ENCODE results near the gene PHACTR3. TPM values are rescaled to one million over a fixed set of nuclear protein-coding genes. Genes with fewer than 3 reads are reported as not detected.

PHACTR3 gene
- total RNA-seq, 4 donors from 2014 or later = 0.26 to 3.2 (median 0.57) TPM

DNA sequence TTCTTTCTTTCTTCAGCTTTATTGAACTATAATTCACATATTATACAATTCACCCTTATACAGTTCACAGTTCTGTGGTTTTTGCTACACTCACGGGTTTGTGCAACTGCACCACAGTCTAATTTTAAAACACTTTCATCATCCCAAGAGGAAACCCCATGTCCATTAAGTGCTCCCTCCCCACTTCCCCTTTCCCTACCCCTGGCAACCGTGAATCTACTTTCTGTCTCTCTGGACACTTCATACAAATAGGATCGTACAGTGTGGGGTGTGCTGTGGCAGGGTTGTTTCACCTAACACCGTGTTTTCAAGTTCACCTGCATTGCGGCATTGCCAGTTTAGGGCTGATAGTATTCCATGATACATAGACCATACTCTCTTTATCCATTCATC is 118.8 kb downstream of the PHACTR3 start:
- no peak for DNase-seq
- Histone ChIP-seq H3K27me3 (no peaks in the 10 kb centered on the region), H3K4me3 (no peak overlapping the region), H3K36me3 (no peaks in the 10 kb centered on the region), H3K4me1 (no peaks in the 10 kb centered on the region), H3K9me3 (no peaks in the 10 kb centered on the region), H3K27ac (no peak overlapping the region)
- intact Hi-C loops (cut with DNase I; ENCODE audit: low total_unique reads) = no loop called here
- TF ChIP-seq, protein P1, sequence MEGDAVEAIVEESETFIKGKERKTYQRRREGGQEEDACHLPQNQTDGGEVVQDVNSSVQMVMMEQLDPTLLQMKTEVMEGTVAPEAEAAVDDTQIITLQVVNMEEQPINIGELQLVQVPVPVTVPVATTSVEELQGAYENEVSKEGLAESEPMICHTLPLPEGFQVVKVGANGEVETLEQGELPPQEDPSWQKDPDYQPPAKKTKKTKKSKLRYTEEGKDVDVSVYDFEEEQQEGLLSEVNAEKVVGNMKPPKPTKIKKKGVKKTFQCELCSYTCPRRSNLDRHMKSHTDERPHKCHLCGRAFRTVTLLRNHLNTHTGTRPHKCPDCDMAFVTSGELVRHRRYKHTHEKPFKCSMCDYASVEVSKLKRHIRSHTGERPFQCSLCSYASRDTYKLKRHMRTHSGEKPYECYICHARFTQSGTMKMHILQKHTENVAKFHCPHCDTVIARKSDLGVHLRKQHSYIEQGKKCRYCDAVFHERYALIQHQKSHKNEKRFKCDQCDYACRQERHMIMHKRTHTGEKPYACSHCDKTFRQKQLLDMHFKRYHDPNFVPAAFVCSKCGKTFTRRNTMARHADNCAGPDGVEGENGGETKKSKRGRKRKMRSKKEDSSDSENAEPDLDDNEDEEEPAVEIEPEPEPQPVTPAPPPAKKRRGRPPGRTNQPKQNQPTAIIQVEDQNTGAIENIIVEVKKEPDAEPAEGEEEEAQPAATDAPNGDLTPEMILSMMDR (IDR thresholded peaks at IDR 0.05) = no peak
- no peak for TF ChIP-seq POLR2A (IDR thresholded peaks at IDR 0.05)

DNA sequence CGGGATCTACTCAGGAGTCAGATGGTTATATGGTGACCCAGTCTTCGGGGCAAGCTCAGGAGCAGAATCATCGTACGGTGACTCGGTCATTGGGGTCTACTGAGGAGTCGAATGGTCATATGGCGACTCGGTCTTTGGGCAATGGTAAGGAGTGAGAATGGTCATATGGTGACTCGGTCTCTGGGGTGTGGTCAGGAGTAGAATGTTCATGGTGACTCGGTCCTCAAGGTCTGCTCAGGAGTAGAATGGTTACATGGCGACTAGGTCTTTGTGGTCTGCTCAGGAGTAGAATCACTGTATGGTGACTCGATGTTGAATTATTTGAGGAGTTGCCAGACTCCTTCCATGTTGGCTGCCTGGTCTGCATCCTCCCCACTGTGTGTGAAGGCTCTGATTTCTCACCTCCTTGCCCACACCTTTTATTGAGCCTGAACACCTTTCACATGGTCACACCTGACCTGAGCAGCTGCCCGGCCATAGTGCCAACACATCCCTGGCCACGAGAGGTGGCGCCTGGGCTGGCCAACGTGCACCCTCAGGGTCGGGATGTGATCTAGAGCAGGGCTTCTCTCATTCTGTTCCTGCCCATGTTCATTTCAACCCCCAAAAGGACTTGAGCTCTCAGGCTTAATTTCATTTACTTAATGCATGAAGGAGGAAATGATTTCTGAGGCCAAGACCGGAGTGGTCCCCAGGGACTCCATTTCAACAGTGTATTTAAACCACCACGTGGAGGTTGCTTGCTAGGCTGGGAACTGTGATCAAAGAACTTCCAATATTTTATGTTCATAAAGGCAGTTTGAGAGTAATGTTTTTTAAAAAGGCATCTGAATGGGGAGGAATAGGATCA is 119.5 kb downstream of the PHACTR3 start:
- no peaks in the 10 kb centered on the region for H3K27me3 ChIP-seq
- no peak overlapping the region for H3K4me3 ChIP-seq
- TF ChIP-seq POLR2A (IDR thresholded peaks at IDR 0.05) = no peak
- TF ChIP-seq, protein P1 (IDR thresholded peaks at IDR 0.05) = no peak
- intact Hi-C loops (cut with DNase I; ENCODE audit: low total_unique reads) = no loop called here
- no peaks in the 10 kb centered on the region for H3K4me1 ChIP-seq
- H3K36me3 ChIP-seq = no peaks in the 10 kb centered on the region
- no peak for DNase-seq
- no peak overlapping the region for H3K27ac ChIP-seq
- no peaks in the 10 kb centered on the region for H3K9me3 ChIP-seq

DNA sequence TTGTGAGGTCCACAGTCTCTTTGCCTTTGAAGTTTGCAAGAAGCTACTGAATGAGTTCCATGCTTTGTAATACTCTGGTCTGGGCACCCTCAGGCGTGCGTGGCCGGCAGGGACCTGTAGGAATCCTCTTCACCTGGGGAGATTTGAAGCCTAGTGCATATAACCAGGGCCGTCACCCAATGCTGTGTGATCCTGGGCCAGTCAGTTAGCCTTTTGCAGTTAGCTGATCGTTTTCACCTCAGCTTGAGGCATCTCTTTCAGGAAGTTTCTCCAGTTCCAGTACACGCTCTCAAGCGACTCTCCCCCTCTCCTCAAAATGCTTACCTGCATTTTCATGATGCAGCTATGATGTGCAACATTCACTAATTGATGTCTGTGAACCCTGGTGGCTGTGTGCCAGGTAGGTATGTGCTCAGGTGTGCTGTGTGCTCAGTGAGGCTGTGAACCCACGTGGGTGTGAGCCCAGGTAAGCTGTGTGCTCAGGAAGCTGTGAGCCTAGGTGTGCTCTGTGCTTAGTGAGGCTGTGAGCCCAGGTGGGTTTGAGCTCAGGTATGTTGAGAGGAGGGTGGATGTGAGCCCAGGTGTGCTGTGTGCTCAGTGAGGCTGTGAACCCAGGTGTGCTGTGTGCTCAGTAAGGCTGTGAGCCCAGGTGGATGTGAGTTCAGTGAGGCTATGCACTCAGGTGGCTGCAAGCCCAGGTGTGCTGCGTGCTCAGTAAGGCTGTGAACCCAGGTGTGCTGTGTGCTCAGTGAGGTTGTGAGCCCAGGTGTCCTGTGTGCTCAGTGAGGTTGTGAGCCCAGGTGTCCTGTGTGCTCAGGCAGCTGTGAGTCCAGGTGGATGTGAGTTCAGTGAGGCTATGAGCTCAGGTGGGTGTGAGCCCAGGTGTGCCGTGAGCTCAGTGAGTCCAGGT is 120.4 kb downstream of the PHACTR3 start:
- no peaks in the 10 kb centered on the region for H3K9me3 ChIP-seq
- H3K4me1 ChIP-seq = no peaks in the 10 kb centered on the region
- intact Hi-C loops (cut with DNase I; ENCODE audit: low total_unique reads) = no loop called here
- TF ChIP-seq, protein P1 (IDR thresholded peaks at IDR 0.05) = no peak
- no peak for TF ChIP-seq POLR2A (IDR thresholded peaks at IDR 0.05)
- H3K36me3 ChIP-seq = no peaks in the 10 kb centered on the region
- H3K27ac ChIP-seq = no peak overlapping the region
- DNase-seq = no peak
- H3K27me3 ChIP-seq = no peaks in the 10 kb centered on the region
- no peak overlapping the region for H3K4me3 ChIP-seq

- Histone ChIP-seq H3K27me3 (no peaks in the 10 kb centered on the region), H3K4me3 (no peak overlapping the region), H3K4me1 (no peaks in the 10 kb centered on the region), H3K27ac (no peak overlapping the region), H3K9me3 (no peaks in the 10 kb centered on the region), H3K36me3 (no peaks in the 10 kb centered on the region)
- intact Hi-C loops (cut with DNase I; ENCODE audit: low total_unique reads) = no loop called here
- TF ChIP-seq POLR2A (IDR thresholded peaks at IDR 0.05) = no peak
- TF ChIP-seq, protein P1 (IDR thresholded peaks at IDR 0.05) = no peak
- DNase-seq = no peak
Measured at GRCh38 chr20:59725476-59726280, 121.3 kb downstream of the PHACTR3 start.
